ENCODE measurements around the gene CLPTM1L.

The CLPTM1L gene

GRCh38 chr5:1281038-1281882 is 63.6 kb downstream of the CLPTM1L start:
- FAIRE-seq (no peak), DNase-seq (ENCODE audit: insufficient read length, low spot score) (no peak)
- TF ChIP-seq, protein P1, sequence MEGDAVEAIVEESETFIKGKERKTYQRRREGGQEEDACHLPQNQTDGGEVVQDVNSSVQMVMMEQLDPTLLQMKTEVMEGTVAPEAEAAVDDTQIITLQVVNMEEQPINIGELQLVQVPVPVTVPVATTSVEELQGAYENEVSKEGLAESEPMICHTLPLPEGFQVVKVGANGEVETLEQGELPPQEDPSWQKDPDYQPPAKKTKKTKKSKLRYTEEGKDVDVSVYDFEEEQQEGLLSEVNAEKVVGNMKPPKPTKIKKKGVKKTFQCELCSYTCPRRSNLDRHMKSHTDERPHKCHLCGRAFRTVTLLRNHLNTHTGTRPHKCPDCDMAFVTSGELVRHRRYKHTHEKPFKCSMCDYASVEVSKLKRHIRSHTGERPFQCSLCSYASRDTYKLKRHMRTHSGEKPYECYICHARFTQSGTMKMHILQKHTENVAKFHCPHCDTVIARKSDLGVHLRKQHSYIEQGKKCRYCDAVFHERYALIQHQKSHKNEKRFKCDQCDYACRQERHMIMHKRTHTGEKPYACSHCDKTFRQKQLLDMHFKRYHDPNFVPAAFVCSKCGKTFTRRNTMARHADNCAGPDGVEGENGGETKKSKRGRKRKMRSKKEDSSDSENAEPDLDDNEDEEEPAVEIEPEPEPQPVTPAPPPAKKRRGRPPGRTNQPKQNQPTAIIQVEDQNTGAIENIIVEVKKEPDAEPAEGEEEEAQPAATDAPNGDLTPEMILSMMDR (IDR thresholded peaks at IDR 0.05; ENCODE audit: insufficient read depth, missing control alignments): no peak

- TF ChIP-seq, protein P1 (IDR thresholded peaks at IDR 0.05; ENCODE audit: insufficient read depth, missing control alignments): no peak
- DNase-seq (ENCODE audit: insufficient read length, low spot score): no peak
- no peak for FAIRE-seq
Measured at GRCh38 chr5:1280177-1281037, 64.5 kb downstream of the CLPTM1L start.

GRCh38 chr5:1279443-1280151 is 65.3 kb downstream of the CLPTM1L start:
- DNase-seq (ENCODE audit: insufficient read length, low spot score) (no peak), FAIRE-seq (no peak)
- TF ChIP-seq, protein P1 (IDR thresholded peaks at IDR 0.05; ENCODE audit: insufficient read depth, missing control alignments): no peak

- no peak for DNase-seq (ENCODE audit: insufficient read length, low spot score)
- FAIRE-seq: no peak
- TF ChIP-seq, protein P1 (IDR thresholded peaks at IDR 0.05; ENCODE audit: insufficient read depth, missing control alignments): no peak
Measured at GRCh38 chr5:1278656-1279442, 66.0 kb downstream of the CLPTM1L start.

- TF ChIP-seq, protein P1 (IDR thresholded peaks at IDR 0.05; ENCODE audit: insufficient read depth, missing control alignments): no peak
- no peak for DNase-seq (ENCODE audit: insufficient read length, low spot score)
- no peak for FAIRE-seq
Measured at GRCh38 chr5:1278216-1278615, 66.7 kb downstream of the CLPTM1L start.

DNA sequence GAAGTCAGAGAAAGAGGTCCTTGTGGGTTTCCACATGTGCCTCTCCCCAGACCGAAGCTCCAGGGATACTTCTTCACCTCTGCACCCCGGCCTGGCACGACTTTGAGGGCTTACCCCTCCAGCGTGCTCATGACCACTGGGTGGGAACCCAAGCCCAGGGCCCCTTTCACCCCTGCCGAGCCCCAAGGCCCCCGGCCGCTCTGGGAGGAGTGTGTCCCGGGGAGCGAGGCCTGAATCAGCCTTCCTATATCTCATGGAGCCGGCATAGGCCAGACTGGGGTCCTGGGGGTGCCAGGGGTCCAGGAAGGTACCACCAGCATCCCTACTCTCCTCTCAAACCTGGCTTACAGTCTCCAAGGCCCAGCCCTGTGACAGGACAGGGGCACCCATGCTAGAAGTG is 67.1 kb downstream of the CLPTM1L start:
- DNase-seq (ENCODE audit: insufficient read length, low spot score) (no peak), FAIRE-seq (no peak)
- TF ChIP-seq, protein P1 (IDR thresholded peaks at IDR 0.05; ENCODE audit: insufficient read depth, missing control alignments): no peak
